ENCODE data around the gene SRMS.

SRMS gene

GRCh38 chr20:63508072-63508768 is 39.3 kb downstream of the SRMS start:
- Histone ChIP-seq H3K27ac (no peak overlapping the region), H3K79me2 (ENCODE audit: insufficient read depth, low read depth) (no peaks in the 10 kb centered on the region), H3K4me3 (IDR thresholded peaks at IDR 0.05; ENCODE audit: insufficient read depth, low read depth, low read length) (no peak overlapping the region), H3K27me3 (ENCODE audit: insufficient read depth, low read depth) (peaks cover 100% of the 10 kb centered on the region), H2AFZ (ENCODE audit: low read depth) (no peak overlapping the region), H3K4me1 (ENCODE audit: low read depth, poor library complexity, severe bottlenecking) (no peaks in the 10 kb centered on the region), H3K4me2 (no peak overlapping the region), H4K20me1 (ENCODE audit: insufficient read depth) (no peaks in the 10 kb centered on the region), H3K9ac (no peak overlapping the region), H3K36me3 (ENCODE audit: insufficient read depth) (no peaks in the 10 kb centered on the region)
- no peak for TF ChIP-seq CTCF (conservative IDR thresholded peaks at IDR 0.05; ENCODE audit: low read depth, low read length)

GRCh38 chr20:63507083-63507743 is 40.3 kb downstream of the SRMS start:
- H3K9ac ChIP-seq = no peak overlapping the region
- no peak overlapping the region for H3K4me2 ChIP-seq
- no peaks in the 10 kb centered on the region for H4K20me1 ChIP-seq (ENCODE audit: insufficient read depth)
- peaks cover under 1% of the 10 kb centered on the region for H3K4me1 ChIP-seq (ENCODE audit: low read depth, poor library complexity, severe bottlenecking)
- no peak overlapping the region for H3K27ac ChIP-seq
- no peaks in the 10 kb centered on the region for H3K36me3 ChIP-seq (ENCODE audit: insufficient read depth)
- TF ChIP-seq CTCF (conservative IDR thresholded peaks at IDR 0.05; ENCODE audit: low read depth, low read length) = no peak
- no peak overlapping the region for H3K4me3 ChIP-seq (IDR thresholded peaks at IDR 0.05; ENCODE audit: insufficient read depth, low read depth, low read length)
- no peak overlapping the region for H2AFZ ChIP-seq (ENCODE audit: low read depth)
- H3K27me3 ChIP-seq (ENCODE audit: insufficient read depth, low read depth) = peaks cover 100% of the 10 kb centered on the region
- no peaks in the 10 kb centered on the region for H3K79me2 ChIP-seq (ENCODE audit: insufficient read depth, low read depth)

- no peak overlapping the region for H3K9ac ChIP-seq
- H3K4me2 ChIP-seq = no peak overlapping the region
- H3K27ac ChIP-seq = no peak overlapping the region
- H3K79me2 ChIP-seq (ENCODE audit: insufficient read depth, low read depth) = no peaks in the 10 kb centered on the region
- peaks cover 3% of the 10 kb centered on the region for H3K4me1 ChIP-seq (ENCODE audit: low read depth, poor library complexity, severe bottlenecking)
- peaks cover 97% of the 10 kb centered on the region for H3K27me3 ChIP-seq (ENCODE audit: insufficient read depth, low read depth)
- TF ChIP-seq CTCF (conservative IDR thresholded peaks at IDR 0.05; ENCODE audit: low read depth, low read length) = no peak
- H2AFZ ChIP-seq (ENCODE audit: low read depth) = no peak overlapping the region
- no peak overlapping the region for H3K4me3 ChIP-seq (IDR thresholded peaks at IDR 0.05; ENCODE audit: insufficient read depth, low read depth, low read length)
- no peaks in the 10 kb centered on the region for H3K36me3 ChIP-seq (ENCODE audit: insufficient read depth)
- no peaks in the 10 kb centered on the region for H4K20me1 ChIP-seq (ENCODE audit: insufficient read depth)
Observed at GRCh38 chr20:63505723-63506122, 41.8 kb downstream of the SRMS start.

- no peak overlapping the region for H2AFZ ChIP-seq (ENCODE audit: low read depth)
- H3K4me2 ChIP-seq = no peak overlapping the region
- H3K4me1 ChIP-seq (ENCODE audit: low read depth, poor library complexity, severe bottlenecking) = peaks cover 3% of the 10 kb centered on the region
- no peak overlapping the region for H3K9ac ChIP-seq
- H3K27ac ChIP-seq = no peak overlapping the region
- H3K4me3 ChIP-seq (IDR thresholded peaks at IDR 0.05; ENCODE audit: insufficient read depth, low read depth, low read length) = no peak overlapping the region
- no peaks in the 10 kb centered on the region for H3K79me2 ChIP-seq (ENCODE audit: insufficient read depth, low read depth)
- H4K20me1 ChIP-seq (ENCODE audit: insufficient read depth) = no peaks in the 10 kb centered on the region
- no peaks in the 10 kb centered on the region for H3K36me3 ChIP-seq (ENCODE audit: insufficient read depth)
- no peak for TF ChIP-seq CTCF (conservative IDR thresholded peaks at IDR 0.05; ENCODE audit: low read depth, low read length)
- H3K27me3 ChIP-seq (ENCODE audit: insufficient read depth, low read depth) = peaks cover 95% of the 10 kb centered on the region
Observed at GRCh38 chr20:63505281-63505680, 42.3 kb downstream of the SRMS start.

Data from KMS-11 (cell line).